Heart left ventricle (tissue), 16 donors: ENCODE measurements around the gene PCGF3. TPM values are rescaled to one million over a fixed set of nuclear protein-coding genes. Genes with fewer than 3 reads are reported as not detected.

ENCODE experiments used
- ATAC-seq, 4 donors: fragments of 200-7000 bp; cut with Tn5 transposase; one replicate each; pipeline ENCODE4 v1.9.1; 2020 to 2022; ENCODE audit warnings: moderate library complexity in 4 of 4, mild to moderate bottlenecking in 3 of 4, moderate number of reproducible peaks in 1 of 4
- DNase-seq, 5 donors: peaks; one replicate each; pipeline ENCODE4 v3.0.0-alpha.2; 2020
- H3K27ac ChIP-seq, 12 donors: fragments of 200-600 bp; sonication (generic) in 4 of 12; one replicate each; pipeline versions ENCODE4 v1.5.0 to v1.8.0; 2016 to 2022; ENCODE audit warnings: mild to moderate bottlenecking in 2 of 12
- H3K27me3 ChIP-seq, 9 donors: fragments of 200-600 bp; sonication (generic) in 2 of 9; one replicate each; pipeline versions ENCODE4 v1.5.1 to v1.8.0; 2016 to 2022; ENCODE audit warnings: mild to moderate bottlenecking in 3 of 9
- H3K36me3 ChIP-seq, 9 donors: fragments of 200-600 bp; sonication (generic) in 2 of 9; one replicate each; pipeline versions ENCODE4 v1.5.0 to v1.8.0; 2018 to 2022; ENCODE audit warnings: mild to moderate bottlenecking in 2 of 9
- H3K4me1 ChIP-seq, 12 donors: fragments of 200-600 bp; sonication (generic) in 4 of 12; one replicate each; pipeline versions ENCODE4 v1.5.0 to v1.8.0; 2016 to 2022; ENCODE audit warnings: mild to moderate bottlenecking in 3 of 12
- H3K4me3 ChIP-seq, 12 donors: fragments of 200-600 bp; sonication (generic) in 4 of 12; one replicate each; pipeline versions ENCODE4 v1.5.0 to v1.8.0; 2017 to 2022; ENCODE audit warnings: mild to moderate bottlenecking in 9 of 12, moderate library complexity in 4 of 12
- H3K9me3 ChIP-seq, 12 donors: fragments of 200-600 bp; sonication (generic) in 4 of 12; one replicate each; pipeline versions ENCODE4 v1.5.0 to v1.8.0; 2016 to 2022; ENCODE audit warnings: mild to moderate bottlenecking in 1 of 12
- CTCF ChIP-seq, 12 donors: fragments of 200-600 bp; sonication (generic) in 4 of 12; IDR thresholded peaks; one replicate each; pipeline versions ENCODE4 v1.5.0 to v1.8.0; 2018 to 2022; ENCODE audit warnings: antibody characterized with exemption in 12 of 12, mild to moderate bottlenecking in 5 of 12
- POLR2A ChIP-seq, 2 donors: fragments of 450-650 bp; IDR thresholded peaks; one replicate each; pipeline ENCODE4 v1.6.1; 2017; ENCODE audit warnings: antibody characterized with exemption in 2 of 2, mild to moderate bottlenecking in 2 of 2, moderate library complexity in 2 of 2
- WGBS, 4 donors: extraction: QIAGEN DNeasy Blood & Tissue Kit in 2 of 4; methylation state at CpG; one replicate each; pipeline versions ENCODE4 v1.1.5 to v1.1.7; 2013 to 2018; 5-methylcytosine and 5-hydroxymethylcytosine counted together
- intact Hi-C, 10 donors: fragments of 100-400 bp; cut with DNase I; formaldehyde crosslinking; loops; one replicate each; pipeline versions ENCODE4 v1.11.1 to v1.14.2; 2022
- polyA plus RNA-seq, 2 donors: library from polyadenylated mRNA; stranded (reverse); fragments of 200-250 nt; gene quantifications; one replicate each; pipeline ENCODE4 v1.2.3, GENCODE V29; 2013
- total RNA-seq, 9 donors: library from RNA; depleted of rRNA in 2 of 9; stranded (reverse); fragments of >200 nt in 2 of 9; fragmentation: NEBNext Ultra II Directional in 3 of 9; extraction: Animal tissue kit (Norgen Biotek cat#: 25700) in 3 of 9; gene quantifications; one replicate each; pipeline versions ENCODE4 v1.1.0 to v1.2.4, GENCODE V29; 2016 to 2023
- donor health status: ischemic (EF 13 %, LVEDD 7.1; RV severe dilation, severe dysfunction).
- donor health status: healthy with polysubstance abuse.
- donor health status: DM: no; HTN: yes; CAD: no.
- donor health status: DM: no; HTN: no; CAD: no.
- donor health status: ischemic (EF 25% LVEDD 6.9; RV normal size, moderate dysfunction).
- donor health status: ischemic (EF 25% LVEDD 5.7; RV mildly dilated, moderate dysfunction).
- donor health status: healthy.
- donor health status: DM: yes; HTN: yes; CAD: no.
- donor health status: ischemic (EF 35%, LVEDD 5.7; RV mildly dilated, moderate dysfunction).
- donor health status: nonischemic (EF 11% LVEDD 7.7; RV severe dilation, severe dysfunction).
- donor health status: DM: yes; HTN: yes; CAD: no.
- donor health status: PGD.
- donor health status: ischemic (EF 29% LVEDD 5.4; RV normal size, mild dysfunction).
- donor health status: nonischemic (EF 23%, LVEDD 6.1; RV moderate dilation, normal function).

PCGF3 gene
- total and polyA plus RNA-seq, 11 donors: 16.2 to 45.7 (median 22.5) TPM

GRCh38 chr4:768995-769394 lies 63.4 kb downstream of the PCGF3 start:
- TF ChIP-seq POLR2A (IDR thresholded peaks at IDR 0.05) (no peak), CTCF (IDR thresholded peaks at IDR 0.05) (no peak)
- 87 to 92% (median 89%) methylated on average over 12 of the region's 12 CpGs for whole genome bisulfite sequencing, 4 donors
- Histone ChIP-seq H3K27me3 (no peaks in the 10 kb centered on the region), H3K36me3 (peaks cover 0 to 83% (median 64%) of the 10 kb centered on the region in 9 donors), H3K27ac (no peak overlapping the region), H3K4me1 (peaks cover 0 to 41% (median 23%) of the 10 kb centered on the region in 12 donors), H3K4me3 (no peak overlapping the region), H3K9me3 (no peaks in the 10 kb centered on the region)
- DNase-seq (peak in 3 of 5 donors; percentile 15 to 43 (median 15)), ATAC-seq (no peak)
- intact Hi-C loops: no loop called here

DNA sequence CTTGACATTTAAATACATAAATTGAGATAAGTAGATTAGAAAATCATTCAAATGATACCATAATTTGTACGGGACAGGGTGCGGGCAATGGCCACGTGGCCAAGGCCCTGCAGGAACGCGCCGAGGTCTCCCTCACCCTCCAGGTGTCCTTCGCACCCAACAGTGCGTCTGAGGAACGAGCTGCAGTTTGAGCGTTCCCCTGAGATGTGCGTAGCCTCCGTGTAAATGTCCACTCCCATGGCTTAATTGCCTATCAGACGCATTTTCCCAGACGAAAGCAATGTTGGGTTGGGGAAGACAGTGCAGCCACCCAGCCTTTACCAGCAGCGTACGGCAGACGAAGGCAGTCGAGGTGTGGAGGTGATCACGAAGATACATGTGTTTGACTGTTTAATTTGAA lies 63.9 kb downstream of the PCGF3 start:
- no peaks in the 10 kb centered on the region for H3K9me3 ChIP-seq
- H3K4me3 ChIP-seq: no peak overlapping the region
- DNase-seq (peak in 3 of 5 donors; percentile 4 to 10 (median 5)), ATAC-seq (no peak)
- intact Hi-C loops: no loop called here
- H3K27me3 ChIP-seq: no peaks in the 10 kb centered on the region
- peaks cover 0 to 82% (median 61%) of the 10 kb centered on the region in 9 donors for H3K36me3 ChIP-seq
- TF ChIP-seq POLR2A (IDR thresholded peaks at IDR 0.05) (no peak), CTCF (IDR thresholded peaks at IDR 0.05) (no peak)
- no peak overlapping the region for H3K27ac ChIP-seq
- H3K4me1 ChIP-seq: peaks cover 0 to 45% (median 23%) of the 10 kb centered on the region in 12 donors
- WGBS, 4 donors: 89 to 94% (median 90%) methylated on average over 19 of the region's 19 CpGs

DNA sequence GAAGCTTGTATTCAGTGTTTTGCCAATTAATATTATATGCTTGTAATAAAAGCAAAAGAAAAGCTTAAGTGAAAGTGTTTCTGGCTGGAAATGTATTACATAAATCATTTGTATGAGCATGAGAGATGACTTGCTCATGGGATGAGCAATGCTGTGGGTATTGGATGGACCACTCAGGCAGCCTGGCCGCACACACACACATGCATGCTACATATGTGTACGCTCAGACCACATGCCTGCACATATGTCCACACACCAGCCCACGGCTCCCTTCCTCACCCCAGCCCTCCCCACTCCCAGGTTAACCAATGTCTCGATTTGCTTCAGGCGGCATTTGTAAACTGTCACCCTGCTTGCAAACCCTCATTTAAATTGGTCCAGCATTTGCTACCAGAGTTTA lies 64.4 kb downstream of the PCGF3 start:
- peaks cover 0 to 50% (median 25%) of the 10 kb centered on the region in 12 donors for H3K4me1 ChIP-seq
- TF ChIP-seq POLR2A (IDR thresholded peaks at IDR 0.05): no peak
- TF ChIP-seq CTCF (IDR thresholded peaks at IDR 0.05): no peak
- DNase-seq (peak in 3 of 5 donors; percentile 5 to 11 (median 10)), ATAC-seq (no peak)
- WGBS, 4 donors: 94 to 95% (median 95%) methylated on average over 5 of the region's 5 CpGs
- no peak overlapping the region for H3K27ac ChIP-seq
- no peaks in the 10 kb centered on the region for H3K9me3 ChIP-seq
- H3K36me3 ChIP-seq: peaks cover 0 to 81% (median 55%) of the 10 kb centered on the region in 9 donors
- intact Hi-C loops: no loop called here
- H3K4me3 ChIP-seq: no peak overlapping the region
- no peaks in the 10 kb centered on the region for H3K27me3 ChIP-seq

DNA sequence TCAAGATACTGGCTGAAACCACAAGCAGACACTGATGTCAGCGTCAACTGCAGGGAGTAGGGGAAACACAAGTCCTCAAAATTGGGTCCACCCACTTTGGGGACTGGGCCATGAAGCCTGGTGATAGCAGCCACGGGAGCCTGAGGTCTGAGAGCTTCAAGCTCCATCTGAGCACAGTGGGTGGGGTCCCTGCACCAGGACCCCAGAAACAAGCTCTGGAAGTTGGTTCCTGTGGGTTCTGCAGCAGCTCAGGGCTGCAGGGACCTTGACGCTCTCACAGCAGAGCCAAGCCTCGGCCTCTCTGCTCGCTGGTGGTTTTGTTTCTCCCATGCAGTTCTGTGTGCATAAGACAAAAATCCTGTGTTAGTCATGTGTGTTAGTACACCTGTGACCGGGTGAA lies 65.8 kb downstream of the PCGF3 start:
- intact Hi-C loops: no loop called here
- H3K9me3 ChIP-seq: no peaks in the 10 kb centered on the region
- no peak for TF ChIP-seq CTCF (IDR thresholded peaks at IDR 0.05)
- no peak for TF ChIP-seq POLR2A (IDR thresholded peaks at IDR 0.05)
- H3K27ac ChIP-seq: peak overlapping the region in 8 of 12 donors; percentile 12 to 60 (median 53)
- peaks cover 0 to 81% (median 52%) of the 10 kb centered on the region in 9 donors for H3K36me3 ChIP-seq
- ATAC-seq (peak; percentile 8 to 51 (median 15)), DNase-seq (peak in 2 of 5 donors; percentile 19 to 32)
- WGBS, 4 donors: 49 to 62% (median 58%) methylated on average over 6 of the region's 6 CpGs
- H3K27me3 ChIP-seq: no peaks in the 10 kb centered on the region
- H3K4me1 ChIP-seq: peaks cover 0 to 64% (median 31%) of the 10 kb centered on the region in 12 donors
- H3K4me3 ChIP-seq: no peak overlapping the region
